Panc1 (cell line): ENCODE measurements around the gene BRCA1. TPM values are rescaled to one million over a fixed set of nuclear protein-coding genes. Genes with fewer than 3 reads are reported as not detected.

Experiments used
- ATAC-seq: fragments of 200-7000 bp; cut with Tn5 transposase; 2 replicates; pipeline ENCODE4 v1.9.1; 2020; ENCODE audit warnings: mild to moderate bottlenecking, moderate library complexity
- BruUV-seq: library from RNA; stranded (reverse); fragments of 400-500 nt; replicated peaks from 2 replicates; lab custom pipeline; 2021; lab: Mats Ljungman, UMichigan
- CTCF ChIA-PET: fragments of 300-600 bp; sonication (Branson Sonifier 250); formaldehyde crosslinking; loops from one replicate; lab custom pipeline; 2022; ENCODE audit warnings: antibody characterized with exemption; lab: Charles Lee
- POLR2A ChIA-PET: fragments of 300-600 bp; sonication (Branson Sonifier 250); formaldehyde crosslinking; loops from one replicate; lab custom pipeline; 2022; ENCODE audit warnings: antibody characterized with exemption; lab: Charles Lee
- DNase-seq: peaks from one replicate; pipeline ENCODE4 v3.0.0-alpha.2; 2010; ENCODE audit warnings: low read depth, low spot score
- H3K27ac ChIP-seq: 2 replicates; pipeline ENCODE4 v1.5.1; 2011; ENCODE audit warnings: mild to moderate bottlenecking, low read length, inconsistent platforms
- H3K27me3 ChIP-seq: fragments of 200-500 bp; sonication (Bioruptor generic); 2 replicates; pipeline ENCODE4 v1.6.0; 2014; ENCODE audit warnings: low read length, inconsistent platforms; ENCODE audit not compliant: control insufficient read depth, insufficient read depth
- H3K36me3 ChIP-seq: fragments of 200-500 bp; sonication (Bioruptor generic); 2 replicates; pipeline ENCODE4 v1.5.1; 2014; ENCODE audit warnings: inconsistent platforms, mild to moderate bottlenecking, low read length, moderate library complexity; ENCODE audit not compliant: control insufficient read depth, insufficient read depth
- H3K4me1 ChIP-seq: 2 replicates; pipeline ENCODE4 v1.5.1; 2011; ENCODE audit warnings: inconsistent platforms, mild to moderate bottlenecking, low read length, moderate library complexity; ENCODE audit not compliant: control insufficient read depth, insufficient read depth
- H3K4me3 ChIP-seq, 2 experiments: 2 replicates each; pipeline ENCODE4 v1.5.1; 2011 to 2012; ENCODE audit warnings: low read depth in 2 of 2, low read length in 2 of 2, mild to moderate bottlenecking in 2 of 2, inconsistent platforms in 1 of 2, moderate library complexity in 1 of 2
- H3K9me3 ChIP-seq: fragments of 200-500 bp; sonication (Bioruptor generic); 2 replicates; pipeline ENCODE4 v1.5.1; 2014; ENCODE audit warnings: low read depth, mild to moderate bottlenecking, inconsistent platforms, low read length, moderate library complexity; ENCODE audit not compliant: control insufficient read depth, insufficient read depth
- CTCF ChIP-seq: fragments of 450-650 bp; IDR thresholded peaks from 2 replicates; pipeline ENCODE4 v1.5.1; 2017; ENCODE audit warnings: mild to moderate bottlenecking
- POLR2AphosphoS5 ChIP-seq: IDR thresholded peaks from 2 replicates; pipeline ENCODE4 v1.6.1; 2012; ENCODE audit warnings: mild to moderate bottlenecking, low read depth, low read length, moderate library complexity
- REST ChIP-seq, 2 experiments: IDR thresholded peaks; 2 replicates each; pipeline ENCODE4 v1.6.1; 2011 to 2012; ENCODE audit warnings: low read depth in 2 of 2, control low read depth in 1 of 2, low read length in 1 of 2, mild to moderate bottlenecking in 1 of 2, moderate library complexity in 1 of 2; ENCODE audit not compliant: insufficient read depth in 1 of 2
- SIN3A ChIP-seq: IDR thresholded peaks from 2 replicates; pipeline ENCODE4 v1.6.1; 2012; ENCODE audit warnings: low read depth, mild to moderate bottlenecking, low read length, moderate library complexity, borderline replicate concordance; ENCODE audit not compliant: insufficient read depth
- TCF7L2 ChIP-seq: IDR thresholded peaks from 2 replicates; pipeline ENCODE4 v1.6.1; 2011; ENCODE audit warnings: mild to moderate bottlenecking, low read depth, low read length, inconsistent platforms
- in situ Hi-C: cut with HindIII; loops from 2 replicates; pipeline ENCODE4 v1.10.0; 2016; ENCODE audit warnings: low sequenced_read_pairs, low pct_unique_long_range_greater_than_20kb
- intact Hi-C: fragments of 100-400 bp; cut with micrococcal nuclease; formaldehyde crosslinking; loops from one replicate; pipeline ENCODE4 v1.10.0; 2022; ENCODE audit not compliant: unreplicated experiment
- total RNA-seq: library from RNA; stranded (reverse); gene quantifications from one replicate; pipeline ENCODE4 v1.2.1, GENCODE V29; 2021; ENCODE audit not compliant: unreplicated experiment

BRCA1 gene
- total RNA-seq, 1 experiment from 2014 or later: 29.9 TPM

DNA sequence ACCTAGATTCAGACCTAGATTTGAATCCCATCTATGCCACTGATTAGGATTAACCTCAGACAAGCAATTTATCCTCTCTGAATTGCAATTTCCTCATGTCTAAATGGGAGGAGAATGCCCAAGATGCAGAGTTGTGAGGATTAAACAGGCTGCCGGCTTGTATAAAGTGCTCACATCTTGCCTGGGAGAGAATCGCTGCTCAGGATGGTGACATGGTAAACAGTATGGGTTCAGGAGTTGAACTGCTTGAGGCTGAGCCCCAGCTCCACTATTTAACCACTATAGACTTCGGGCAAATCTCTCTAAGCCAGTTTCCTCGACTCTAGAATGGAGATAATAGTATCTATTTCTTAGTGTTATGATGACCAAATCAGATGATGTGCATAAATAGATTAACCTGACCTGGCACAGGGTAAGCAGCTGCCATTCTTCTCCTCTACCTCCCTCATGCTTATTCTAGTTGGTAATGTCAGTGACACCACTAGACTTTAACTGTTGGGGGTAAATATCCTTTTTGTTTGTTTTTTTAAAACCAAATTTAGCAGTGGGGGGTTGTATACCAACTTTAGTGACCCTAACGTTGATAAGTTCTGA lies 127.7 kb downstream of the BRCA1 start:
- in situ Hi-C loops: no loop called here
- intact Hi-C loops: no loop called here
- Histone ChIP-seq H3K27me3 (no peaks in the 10 kb centered on the region), H3K4me1 (peaks cover 19% of the 10 kb centered on the region), H3K4me3 (peak overlapping the region; percentile 79 to 96), H3K36me3 (peaks cover 17% of the 10 kb centered on the region), H3K9me3 (no peaks in the 10 kb centered on the region), H3K27ac (peak overlapping the region; percentile 86)
- ATAC-seq (no peak), DNase-seq (no peak)
- TF ChIP-seq CTCF (no peak), REST (IDR thresholded peaks at IDR 0.05; ENCODE audit: insufficient read depth in 1 of 2, low read depth in 2 of 2, low read length in 1 of 2) (no peak), TCF7L2 (no peak), SIN3A (no peak), POLR2AphosphoS5 (no peak)
- ChIA-PET CTCF (no interaction called here), POLR2A (interaction anchor here (0.6 to 1.2 kb wide), 7 partner anchors 9 to 320 kb away, joined by 3 to 9 read pairs (median 4); partner anchors contain the start of genes IFI35, PTGES3L and RUNDC1)
- BruUV-seq: no TSS peak

Other genes starting within 250 kb of the BRCA1 start
- gene G6PC1, start 224.6 kb downstream of the BRCA1 start, total RNA-seq: 0.08 TPM
- 23.5 TPM for gene AARSD1, start 160.9 kb downstream of the BRCA1 start, total RNA-seq
- gene PTGES3L, start 145.3 kb downstream of the BRCA1 start, total RNA-seq: 0.74 TPM
- gene RUNDC1, start 144.8 kb downstream of the BRCA1 start, total RNA-seq: 11.2 TPM
- gene RPL27, start 126.9 kb downstream of the BRCA1 start, total RNA-seq: 513 TPM
- gene IFI35, start 118.6 kb downstream of the BRCA1 start, total RNA-seq: 42.6 TPM
- gene VAT1, start 103.0 kb downstream of the BRCA1 start, total RNA-seq: 169 TPM
- 0.59 TPM for gene RND2, start 100.1 kb downstream of the BRCA1 start, total RNA-seq
- gene NBR1, start 45.9 kb upstream of the BRCA1 start, total RNA-seq: 36.6 TPM
- 3.5 TPM for gene TMEM106A, start 86.5 kb upstream of the BRCA1 start, total RNA-seq
- not detected for gene CCDC200, start 103.3 kb upstream of the BRCA1 start, total RNA-seq
- 4,481 TPM for gene RNU2-1, start 108.6 kb upstream of the BRCA1 start, total RNA-seq